ENCODE results near the gene ERBB4.

- TF ChIP-seq CTCF (conservative IDR thresholded peaks at IDR 0.05; ENCODE audit: low read depth, low read length), result no peak
- no peak for TF ChIP-seq EZH2 (IDR thresholded peaks at IDR 0.05; ENCODE audit: borderline replicate concordance, low read depth, low read length, poor library complexity, severe bottlenecking)
Observed at GRCh38 chr2:211730215-211730614, 808.4 kb downstream of the ERBB4 start.
